A549 treated with RU486 at 1 μM for 4 hours (cell line): ENCODE data around the gene RREB1. TPM values are rescaled to one million over a fixed set of nuclear protein-coding genes. Genes with fewer than 3 reads are reported as not detected.

Experiments used
- total RNA-seq: library from RNA; stranded (reverse); fragments of 200-300 nt; extraction: Qiagen RNA extraction; gene quantifications from 5 replicates; pipeline ENCODE4 v1.2.3, GENCODE V29; 2022; ENCODE audit warnings: low read depth

RREB1 gene
- 6.1 to 9.5 TPM (median 8.5 TPM) in 5 replicates for total RNA-seq

GRCh38 chr6:7107578-7108195, at the start of gene RREB1:
TSS of gene RREB1 (plus strand) at chr6:7107961. CDS start at chr6:7181912, 73,951 bp downstream.

Other genes with a start within 250 kb of the RREB1 start
- gene SSR1, start 205.2 kb downstream of the RREB1 start, total RNA-seq: 58.0 to 82.1 TPM (median 72.0 TPM) in 5 replicates